ENCODE measurements around the gene BTBD10.

GRCh38 chr11:13450832-13451397 is 12.1 kb downstream of the BTBD10 start:
- TF ChIP-seq TCF4 (CRISPR knock-in tag; IDR thresholded peaks at IDR 0.05; ENCODE audit: borderline replicate concordance) (no peak), ZNF565 (CRISPR knock-in tag; conservative IDR thresholded peaks at IDR 0.05; ENCODE audit: low read depth) (no peak), ZFP30 (CRISPR knock-in tag; IDR thresholded peaks at IDR 0.05) (no peak), RARB (CRISPR knock-in tag; IDR thresholded peaks at IDR 0.05) (no peak), TSHZ2 (CRISPR knock-in tag; IDR thresholded peaks at IDR 0.05) (no peak), PATZ1 (CRISPR knock-in tag; IDR thresholded peaks at IDR 0.05; ENCODE audit: borderline replicate concordance) (no peak), ZFP3 (CRISPR knock-in tag; IDR thresholded peaks at IDR 0.05) (no peak), OSR1 (CRISPR knock-in tag; IDR thresholded peaks at IDR 0.05) (no peak)

All from SK-N-SH treated with all-trans-retinoic acid at 6 μM for 48 hours (cell line).